IMR-90 (cell line): ENCODE results near the gene WDR91. TPM values are rescaled to one million over a fixed set of nuclear protein-coding genes. Genes with fewer than 3 reads are reported as not detected.

Experiments
- ATAC-seq: fragments of 200-7000 bp; cut with Tn5 transposase; 2 replicates; pipeline ENCODE4 v1.9.1; 2020; ENCODE audit warnings: low read depth, mild to moderate bottlenecking, moderate library complexity
- BruUV-seq: library from RNA; stranded (reverse); fragments of 400-500 nt; replicated peaks from 2 replicates; lab custom pipeline; 2021; lab: Mats Ljungman, UMichigan
- CTCF ChIA-PET: fragments of 300-600 bp; formaldehyde crosslinking; extraction: SDS; loops from one replicate; lab custom pipeline; 2021; ENCODE audit warnings: antibody characterized with exemption; lab: Yijun Ruan, JAX
- POLR2A ChIA-PET: fragments of 300-600 bp; sonication (Branson Sonifier 250); formaldehyde crosslinking; loops from one replicate; lab custom pipeline; 2022; ENCODE audit warnings: antibody characterized with exemption; ENCODE audit not compliant: unreplicated experiment; lab: Charles Lee
- DNase-seq: peaks from one replicate; pipeline ENCODE4 v3.0.0; 2013
- H2AFZ ChIP-seq: replicated peaks from 2 replicates; pipeline ENCODE3; 2013; ENCODE audit warnings: low read length, mild to moderate bottlenecking; ENCODE audit not compliant: poor library complexity
- H2AK5ac ChIP-seq: 2 replicates; pipeline ENCODE4 v1.6.1; 2013; ENCODE audit warnings: low read depth, low read length, inconsistent platforms
- H2AK9ac ChIP-seq: replicated peaks from 2 replicates; pipeline ENCODE3; 2013; ENCODE audit warnings: mild to moderate bottlenecking, low read depth, low read length, moderate library complexity; ENCODE audit not compliant: poor library complexity
- H2BK120ac ChIP-seq: 2 replicates; pipeline ENCODE4 v1.6.1; 2013; ENCODE audit warnings: low read depth, low read length, inconsistent platforms
- H2BK15ac ChIP-seq: 3 replicates; pipeline ENCODE4 v1.6.1; 2013; ENCODE audit warnings: low read depth, low read length, inconsistent platforms
- H2BK20ac ChIP-seq: 2 replicates; pipeline ENCODE4 v1.6.1; 2013; ENCODE audit warnings: low read depth, mild to moderate bottlenecking, inconsistent platforms, low read length, moderate library complexity
- H2BK5ac ChIP-seq: 2 replicates; pipeline ENCODE4 v1.6.1; 2013; ENCODE audit warnings: mild to moderate bottlenecking, low read depth, low read length, inconsistent platforms; ENCODE audit not compliant: poor library complexity, severe bottlenecking
- H3K14ac ChIP-seq: replicated peaks from 2 replicates; pipeline ENCODE4 v1.6.1; 2013; ENCODE audit warnings: low read depth, low read length, inconsistent platforms
- H3K18ac ChIP-seq: 2 replicates; pipeline ENCODE4 v1.6.1; 2013; ENCODE audit warnings: low read depth, low read length, control low read depth
- H3K23ac ChIP-seq: 2 replicates; pipeline ENCODE4 v1.6.1; 2013; ENCODE audit warnings: low read depth, low read length, inconsistent platforms
- H3K27ac ChIP-seq: 2 replicates; pipeline ENCODE4 v1.5.1; 2013; ENCODE audit warnings: mild to moderate bottlenecking, control low read depth, low read length; ENCODE audit not compliant: insufficient read depth
- H3K27me3 ChIP-seq: 2 replicates; pipeline ENCODE4 v1.6.1; 2013; ENCODE audit warnings: low read length; ENCODE audit not compliant: control insufficient read depth, insufficient read depth
- H3K36me3 ChIP-seq: 2 replicates; pipeline ENCODE4 v1.6.1; 2013; ENCODE audit warnings: low read length, mixed read lengths; ENCODE audit not compliant: control insufficient read depth, insufficient read depth
- H3K4ac ChIP-seq: 2 replicates; pipeline ENCODE4 v1.6.1; 2013; ENCODE audit warnings: low read depth, low read length, inconsistent platforms
- H3K4me1 ChIP-seq: 2 replicates; pipeline ENCODE4 v1.6.1; 2013; ENCODE audit warnings: low read length, mixed read lengths; ENCODE audit not compliant: control insufficient read depth, insufficient read depth
- H3K4me2 ChIP-seq: 2 replicates; pipeline ENCODE4 v1.6.1; 2013; ENCODE audit warnings: low read depth, mild to moderate bottlenecking, control low read depth, low read length, moderate library complexity
- H3K4me3 ChIP-seq: 2 replicates; pipeline ENCODE4 v1.5.1; 2013; ENCODE audit warnings: low read depth, mild to moderate bottlenecking, control low read depth, low read length, moderate library complexity; ENCODE audit not compliant: insufficient read depth
- H3K56ac ChIP-seq: 2 replicates; pipeline ENCODE4 v1.6.1; 2013; ENCODE audit warnings: low read length, inconsistent platforms; ENCODE audit not compliant: insufficient read depth; ENCODE audit errors: extremely low read depth
- H3K79me1 ChIP-seq, 2 experiments: 2 replicates each; pipeline ENCODE4 v1.6.1; 2013; ENCODE audit warnings: low read length in 2 of 2, inconsistent platforms in 1 of 2, low read depth in 1 of 2
- H3K9ac ChIP-seq: 2 replicates; pipeline ENCODE4 v1.6.1; 2013; ENCODE audit warnings: low read depth, low read length, control low read depth
- H3K9me1 ChIP-seq: 2 replicates; pipeline ENCODE4 v1.6.1; 2013; ENCODE audit warnings: low read length, inconsistent platforms; ENCODE audit not compliant: insufficient read depth
- H3K9me3 ChIP-seq: 2 replicates; pipeline ENCODE4 v1.6.1; 2013; ENCODE audit warnings: low read length; ENCODE audit not compliant: control insufficient read depth, insufficient read depth
- H4K20me1 ChIP-seq: 2 replicates; pipeline ENCODE4 v1.6.1; 2013; ENCODE audit warnings: low read length, inconsistent platforms; ENCODE audit not compliant: insufficient read depth
- H4K5ac ChIP-seq: 2 replicates; pipeline ENCODE4 v1.6.1; 2013; ENCODE audit warnings: mild to moderate bottlenecking, low read depth, low read length, control low read depth
- H4K8ac ChIP-seq, 2 experiments: 2 replicates each; pipeline ENCODE4 v1.6.1; 2013; ENCODE audit warnings: low read depth in 2 of 2, low read length in 2 of 2, control low read depth in 1 of 2, inconsistent platforms in 1 of 2
- H4K91ac ChIP-seq: 2 replicates; pipeline ENCODE4 v1.6.1; 2013; ENCODE audit warnings: low read depth, low read length, inconsistent platforms; ENCODE audit not compliant: insufficient read depth
- BHLHE40 ChIP-seq: fragments of 150-350 bp; IDR thresholded peaks from 2 replicates; pipeline ENCODE4 v1.6.1; 2016; ENCODE audit warnings: mild to moderate bottlenecking, low read depth, low read length
- CEBPB ChIP-seq: IDR thresholded peaks from 2 replicates; pipeline ENCODE4 v1.6.1; 2012; ENCODE audit warnings: low read depth, low read length, improper control_type of control experiment
- CHD1 ChIP-seq: IDR thresholded peaks from 2 replicates; pipeline ENCODE4 v1.6.1; 2012; ENCODE audit warnings: low read depth, low read length, improper control_type of control experiment
- ELK1 ChIP-seq: fragments of 150-350 bp; IDR thresholded peaks from 2 replicates; pipeline ENCODE4 v1.6.1; 2016; ENCODE audit warnings: low read depth, mild to moderate bottlenecking, low read length, moderate library complexity, borderline replicate concordance
- FOS ChIP-seq: fragments of 150-350 bp; IDR thresholded peaks from 2 replicates; pipeline ENCODE4 v1.6.1; 2016; ENCODE audit warnings: low read depth, low read length
- MAFK ChIP-seq: IDR thresholded peaks from 2 replicates; pipeline ENCODE4 v1.6.1; 2012; ENCODE audit warnings: low read depth, low read length, improper control_type of control experiment
- MAZ ChIP-seq: IDR thresholded peaks from 2 replicates; pipeline ENCODE4 v1.6.1; 2012; ENCODE audit warnings: low read depth, mild to moderate bottlenecking, low read length, improper control_type of control experiment, moderate library complexity, borderline replicate concordance
- MXI1 ChIP-seq: IDR thresholded peaks from 2 replicates; pipeline ENCODE4 v1.6.1; 2012; ENCODE audit warnings: low read depth, mild to moderate bottlenecking, low read length, moderate library complexity, borderline replicate concordance
- NFE2L2 ChIP-seq: fragments of 150-350 bp; IDR thresholded peaks from 2 replicates; pipeline ENCODE4 v1.6.1; 2016; ENCODE audit warnings: low read depth, mild to moderate bottlenecking, low read length
- POLR2A ChIP-seq: IDR thresholded peaks from 2 replicates; pipeline ENCODE4 v1.6.1; 2012; ENCODE audit warnings: mild to moderate bottlenecking, low read depth, low read length
- RAD21 ChIP-seq: IDR thresholded peaks from 2 replicates; pipeline ENCODE4 v1.6.1; 2012; ENCODE audit warnings: low read length, improper control_type of control experiment
- RCOR1 ChIP-seq: IDR thresholded peaks from 2 replicates; pipeline ENCODE4 v1.6.1; 2012; ENCODE audit warnings: mild to moderate bottlenecking, low read length, improper control_type of control experiment; ENCODE audit not compliant: insufficient replicate concordance
- RFX5 ChIP-seq: IDR thresholded peaks from 2 replicates; pipeline ENCODE4 v1.8.0; 2012; ENCODE audit warnings: low read depth, mild to moderate bottlenecking, low read length, moderate library complexity
- WGBS, 2 experiments: methylation state at CpG; one replicate each; pipeline versions ENCODE4 v1.1.5 to v1.1.7; 2013; ENCODE audit warnings: missing lambda C conversion rate in 2 of 2; ENCODE audit not compliant: insufficient read length in 1 of 2; ENCODE audit errors: extremely low coverage in 2 of 2; 5-methylcytosine and 5-hydroxymethylcytosine counted together
- dilution Hi-C: fragments of 300-500 bp; cut with HindIII; formaldehyde crosslinking; loops from one replicate; pipeline ENCODE4 v1.14.3; 2018; ENCODE audit warnings: low sequenced_read_pairs; ENCODE audit not compliant: unreplicated experiment
- in situ Hi-C: fragments of 300-500 bp; cut with MboI; formaldehyde crosslinking; loops from 3 replicates; pipeline ENCODE4 v1.14.3; 2019; ENCODE audit warnings: low sequenced_read_pairs, inconsistent platforms, mixed read lengths
- intact Hi-C: fragments of 100-400 bp; cut with micrococcal nuclease; formaldehyde crosslinking; loops from 2 replicates; pipeline ENCODE4 v1.10.0; 2022
- polyA plus RNA-seq, 3 experiments: library from polyadenylated mRNA; depleted of rRNA; stranded (reverse); fragments of >200 nt; gene quantifications; 2 replicates each; pipeline ENCODE4 v1.2.3, GENCODE V29; 2012; ENCODE audit warnings: low replicate concordance in 1 of 3
- total RNA-seq: library from RNA; depleted of rRNA; stranded (reverse); fragments of >200 nt; gene quantifications from 2 replicates; pipeline ENCODE4 v1.2.3, GENCODE V29; 2012
- TF ChIP-seq, protein P1 (sequence below): fragments of 150-350 bp; IDR thresholded peaks from 2 replicates; pipeline ENCODE4 v1.6.1; 2017; ENCODE audit warnings: mild to moderate bottlenecking, antibody characterized with exemption, low read length, low read depth
- TF ChIP-seq, protein P2 (sequence below): conservative IDR thresholded peaks from 2 replicates; pipeline ENCODE4 v1.5.1; 2012; ENCODE audit warnings: mild to moderate bottlenecking, low read depth, low read length, improper control_type of control experiment

WDR91 gene
- total and polyA plus RNA-seq, 2 of the 4 experiments (the other 2 are of a cell fraction), result 5.2 to 10.3 TPM

DNA sequence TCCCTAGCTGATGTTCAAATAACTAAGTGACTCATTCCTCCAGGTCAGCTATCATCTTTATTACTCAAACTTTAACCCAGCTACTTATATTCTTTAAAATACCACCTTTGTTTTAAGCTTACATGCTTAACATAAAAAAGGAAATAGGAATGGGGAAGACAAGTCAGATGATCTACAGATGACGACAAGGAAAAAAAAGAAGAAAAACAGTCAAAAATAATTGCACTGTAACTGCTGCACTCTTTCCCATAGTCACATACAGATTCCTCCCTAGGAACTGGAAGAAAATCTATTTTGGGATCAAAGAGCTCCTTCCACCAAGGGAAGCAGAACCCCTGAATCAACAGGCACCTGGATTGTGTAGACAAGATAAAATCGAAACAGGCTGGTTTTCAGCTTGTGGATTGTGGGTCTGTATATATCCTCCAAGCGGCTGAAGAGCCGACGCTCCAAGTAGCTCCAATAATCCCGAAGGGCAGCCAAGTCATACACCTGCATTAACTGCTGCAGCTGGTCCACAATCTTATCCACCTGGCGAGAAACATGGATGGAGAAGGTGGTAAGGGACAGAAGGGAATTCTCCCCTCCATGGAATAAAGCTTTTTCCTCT, 2.0 kb downstream of the WDR91 start:
- Histone ChIP-seq H3K36me3 (peaks cover 4% of the 10 kb centered on the region; the same call in 1 of the 2 replicates), H2BK15ac (no peak overlapping the region), H3K18ac (no peak overlapping the region), H3K14ac (no peak overlapping the region), H2BK120ac (no peak overlapping the region), H3K27me3 (no peaks in the 10 kb centered on the region), H3K56ac (no peak overlapping the region), H3K4me3 (no peak overlapping the region), H2BK20ac (no peak overlapping the region), H3K9me3 (no peaks in the 10 kb centered on the region), H3K4me1 (peaks cover 3% of the 10 kb centered on the region; the same call in 1 of the 2 replicates), H3K9ac (no peak overlapping the region), H2BK5ac (no peak overlapping the region), H2AK9ac (no peak overlapping the region), H3K9me1 (peaks cover 10% of the 10 kb centered on the region), H4K20me1 (no peaks in the 10 kb centered on the region), H4K91ac (no peak overlapping the region), H3K27ac (no peak overlapping the region), H3K4me2 (no peak overlapping the region), H4K8ac (no peak overlapping the region), H3K79me1 (peaks cover 4 to 29% of the 10 kb centered on the region in 2 experiments; a peak in 3 of 4 replicates), H3K4ac (no peak overlapping the region), H2AFZ (no peak overlapping the region), H4K5ac (no peak overlapping the region), H2AK5ac (no peak overlapping the region), H3K23ac (no peak overlapping the region)
- dilution Hi-C loops (no loop called here), in situ Hi-C loops (no loop called here), intact Hi-C loops (no loop called here)
- WGBS, 2 experiments, result no CpG with 5 or more reads among the region's 7 CpGs
- DNase-seq (no peak), ATAC-seq (no peak)
- no TSS peak for BruUV-seq
- TF ChIP-seq MXI1 (no peak), BHLHE40 (no peak), ELK1 (no peak), FOS (no peak), POLR2A (no peak), CEBPB (no peak), RFX5 (no peak), RAD21 (no peak), CHD1 (no peak), RCOR1 (no peak), MAZ (no peak), NFE2L2 (no peak), MAFK (no peak)
- TF ChIP-seq, protein P1, sequence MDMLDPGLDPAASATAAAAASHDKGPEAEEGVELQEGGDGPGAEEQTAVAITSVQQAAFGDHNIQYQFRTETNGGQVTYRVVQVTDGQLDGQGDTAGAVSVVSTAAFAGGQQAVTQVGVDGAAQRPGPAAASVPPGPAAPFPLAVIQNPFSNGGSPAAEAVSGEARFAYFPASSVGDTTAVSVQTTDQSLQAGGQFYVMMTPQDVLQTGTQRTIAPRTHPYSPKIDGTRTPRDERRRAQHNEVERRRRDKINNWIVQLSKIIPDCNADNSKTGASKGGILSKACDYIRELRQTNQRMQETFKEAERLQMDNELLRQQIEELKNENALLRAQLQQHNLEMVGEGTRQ, result no peak
- TF ChIP-seq, protein P2, sequence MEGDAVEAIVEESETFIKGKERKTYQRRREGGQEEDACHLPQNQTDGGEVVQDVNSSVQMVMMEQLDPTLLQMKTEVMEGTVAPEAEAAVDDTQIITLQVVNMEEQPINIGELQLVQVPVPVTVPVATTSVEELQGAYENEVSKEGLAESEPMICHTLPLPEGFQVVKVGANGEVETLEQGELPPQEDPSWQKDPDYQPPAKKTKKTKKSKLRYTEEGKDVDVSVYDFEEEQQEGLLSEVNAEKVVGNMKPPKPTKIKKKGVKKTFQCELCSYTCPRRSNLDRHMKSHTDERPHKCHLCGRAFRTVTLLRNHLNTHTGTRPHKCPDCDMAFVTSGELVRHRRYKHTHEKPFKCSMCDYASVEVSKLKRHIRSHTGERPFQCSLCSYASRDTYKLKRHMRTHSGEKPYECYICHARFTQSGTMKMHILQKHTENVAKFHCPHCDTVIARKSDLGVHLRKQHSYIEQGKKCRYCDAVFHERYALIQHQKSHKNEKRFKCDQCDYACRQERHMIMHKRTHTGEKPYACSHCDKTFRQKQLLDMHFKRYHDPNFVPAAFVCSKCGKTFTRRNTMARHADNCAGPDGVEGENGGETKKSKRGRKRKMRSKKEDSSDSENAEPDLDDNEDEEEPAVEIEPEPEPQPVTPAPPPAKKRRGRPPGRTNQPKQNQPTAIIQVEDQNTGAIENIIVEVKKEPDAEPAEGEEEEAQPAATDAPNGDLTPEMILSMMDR, result no peak
- POLR2A ChIA-PET, result no interaction called here
- CTCF ChIA-PET, result interaction anchor here (0.6 to 0.8 kb wide), 3 partner anchors 60 to 471 kb away, joined by 3 read pairs; no protein-coding TSS in a partner anchor
